ENCODE data around the gene ARHGAP23.

- no peak for TF ChIP-seq POLR2A (IDR thresholded peaks at IDR 0.05; ENCODE audit: low read depth, low read length)
- no peak for TF ChIP-seq POLR2AphosphoS5 (IDR thresholded peaks at IDR 0.05; ENCODE audit: low read depth, low read length)
These were observed 9.4 kb upstream of the ARHGAP23 start for GRCh38 chr17:38418693-38419507.
